NCI-H82 treated with DMSO at 0.1 percent for 48 hours (cell line): ENCODE measurements around the gene SYNE1.
"Not testable (repeated sequence)": the region's sequence is repeated elsewhere in the genome, so short reads cannot be mapped to it uniquely, and the experiment has no call there.

Source experiments
- DNase-seq: peaks from one replicate; lab custom pipeline; 2025; ENCODE audit not compliant: unreplicated experiment; lab: John Stamatoyannopoulos, UW

The SYNE1 gene

DNA sequence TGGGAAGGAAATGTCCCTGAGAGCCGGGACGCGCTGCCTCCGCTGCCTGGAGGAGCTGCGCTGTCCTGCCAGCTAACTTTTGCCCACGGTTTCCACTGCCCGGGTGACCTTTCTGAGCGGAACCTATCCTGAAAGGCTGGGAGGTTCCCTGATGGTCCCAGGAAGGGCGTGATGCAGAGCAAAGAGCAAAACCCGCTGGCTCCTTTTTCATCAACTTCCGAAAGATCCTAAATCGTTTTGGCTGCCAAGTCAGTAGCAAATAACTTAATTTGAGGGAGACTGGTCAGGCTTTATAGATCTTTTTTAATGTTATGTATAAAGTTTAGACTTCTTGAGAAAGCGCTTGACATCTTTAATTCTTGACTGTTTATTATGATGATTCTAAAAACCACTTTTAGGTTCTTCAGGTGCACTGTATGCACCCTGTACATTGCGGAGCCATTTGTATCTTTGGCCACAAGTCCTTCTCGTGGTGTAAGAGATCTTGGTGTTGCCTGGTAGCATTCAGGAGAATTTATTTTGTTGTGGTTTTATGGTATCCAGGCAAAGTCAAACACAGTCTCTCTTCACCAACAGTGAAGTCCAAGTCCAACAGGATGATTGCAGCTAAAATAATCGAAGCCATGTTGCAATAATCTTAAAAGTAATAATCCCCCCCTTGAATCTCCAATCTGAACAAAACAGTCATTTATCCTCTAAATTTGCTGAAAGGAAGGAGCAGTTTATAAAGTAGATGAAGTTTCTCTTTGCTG, at the start of gene SYNE1:
TSS of gene SYNE1 (minus strand) at position 67 of the 752 bp plus-strand sequence. CDS start 9,031 bp downstream, outside the sequence.
- DNase-seq = no peak

DNA sequence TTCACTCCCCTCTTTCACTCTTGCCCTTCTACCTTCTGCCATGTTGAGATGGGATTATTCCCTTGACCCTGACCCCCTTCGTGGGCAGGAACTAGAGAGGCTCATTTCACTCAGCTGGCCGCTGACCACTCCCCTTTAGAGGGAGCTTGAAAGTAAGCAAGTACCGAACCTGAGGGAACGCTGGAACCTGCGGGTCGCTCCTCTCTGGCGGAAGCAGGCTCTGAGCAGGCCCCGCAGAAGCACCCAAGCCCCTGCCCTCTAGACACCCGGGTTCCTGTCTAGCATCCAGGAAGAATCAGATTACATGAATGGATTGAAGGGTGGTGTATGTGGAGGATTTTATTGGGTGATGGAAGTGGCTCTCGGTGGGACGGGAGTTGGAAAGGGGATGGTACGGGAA, 48.7 kb upstream of the SYNE1 start:
- DNase-seq = no peak

DNA sequence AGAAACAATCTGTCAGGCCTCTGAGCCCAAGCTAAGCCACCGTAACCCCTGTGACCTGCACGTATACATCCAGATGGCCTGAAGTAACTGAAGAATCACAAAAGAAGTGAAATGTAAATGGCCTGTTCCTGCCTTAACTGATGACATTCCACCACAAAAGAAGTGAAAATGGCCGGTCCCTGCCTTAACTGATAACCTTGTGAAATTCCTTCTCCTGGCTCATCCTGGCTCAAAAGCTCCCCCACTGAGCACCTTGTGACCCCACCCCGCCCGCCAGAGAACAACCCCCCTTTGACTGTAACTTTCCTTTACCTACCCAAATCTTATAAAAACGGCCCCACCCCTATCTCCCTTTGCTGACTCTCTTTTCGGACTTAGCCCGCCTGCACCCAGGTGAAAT, 45.8 kb upstream of the SYNE1 start:
- DNase-seq = not testable (repeated sequence)

DNA sequence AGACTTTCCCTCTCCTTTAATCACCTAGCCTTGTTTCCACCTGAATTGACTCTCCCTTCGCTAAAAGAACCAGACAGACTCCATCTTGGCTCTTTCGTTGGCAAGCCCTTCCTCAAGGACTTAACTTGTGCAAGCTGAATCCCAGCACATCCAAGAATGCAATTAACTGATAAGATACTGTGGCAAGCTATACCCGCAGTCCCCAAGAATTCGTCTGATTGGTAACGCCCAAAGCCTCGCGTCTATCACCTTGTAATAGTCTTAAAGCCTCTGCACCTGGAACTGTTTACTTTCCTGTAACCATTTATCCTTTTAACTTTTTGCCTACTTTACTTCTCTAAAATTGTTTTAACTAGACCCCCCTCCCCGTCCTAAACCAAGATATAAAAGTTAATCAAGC, 45.0 kb upstream of the SYNE1 start:
- DNase-seq = no peak

DNA sequence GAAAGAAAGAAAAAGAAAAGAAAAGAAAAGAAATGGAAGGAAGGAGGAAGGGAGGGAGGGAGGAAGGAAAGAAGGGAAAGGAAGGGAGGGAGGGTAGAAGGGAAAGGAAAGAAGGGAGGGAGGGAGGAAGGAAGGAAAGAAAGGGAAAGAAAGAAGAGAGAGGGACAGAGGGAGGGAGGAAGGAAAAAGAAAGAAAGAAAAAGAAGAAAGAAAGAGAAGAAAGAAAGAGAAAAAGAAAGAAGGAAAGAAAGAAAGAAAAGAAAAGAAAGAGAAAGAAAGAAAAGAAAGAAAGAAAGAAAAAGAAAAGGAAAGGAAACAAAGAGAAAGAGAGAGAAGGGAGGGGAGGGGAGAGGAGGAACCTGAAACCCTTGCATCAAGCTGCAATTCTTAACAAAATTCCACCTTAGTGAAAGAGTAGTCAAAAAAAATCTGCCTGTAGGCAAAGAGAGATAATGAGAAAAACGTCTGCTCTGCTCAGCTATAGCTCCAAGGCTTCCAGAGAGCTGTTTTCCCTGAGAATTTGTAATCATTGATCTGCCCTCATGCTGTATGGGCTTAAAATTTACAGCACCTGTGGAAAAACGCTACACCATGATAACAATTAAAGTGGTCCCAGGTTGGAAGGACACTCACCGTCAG, 43.8 kb upstream of the SYNE1 start:
- no peak for DNase-seq

- DNase-seq = no peak
Measured at GRCh38 chr6:152680151-152680550, 43.0 kb upstream of the SYNE1 start.

- DNase-seq = no peak
Measured at GRCh38 chr6:152673236-152673635, 36.1 kb upstream of the SYNE1 start.

GRCh38 chr6:152671171-152671570, 34.0 kb upstream of the SYNE1 start:
- no peak for DNase-seq

DNA sequence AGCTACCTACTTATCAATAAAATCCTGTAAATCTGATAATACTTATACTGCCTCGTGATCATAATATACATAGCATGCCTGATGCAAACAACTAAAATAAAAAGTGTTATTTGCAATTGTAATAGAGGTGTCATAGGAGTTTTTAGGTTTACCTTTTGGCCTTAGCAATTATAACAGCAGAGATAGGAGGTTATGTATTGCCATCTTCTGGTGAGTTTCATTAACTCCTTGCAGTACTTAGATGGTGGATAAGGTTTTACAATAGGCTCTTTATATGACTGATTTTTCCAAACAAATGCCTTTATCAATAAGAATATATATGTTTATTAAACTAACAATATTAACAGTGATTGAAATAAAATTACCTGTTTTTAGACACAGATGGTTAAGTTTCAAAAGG, 32.7 kb upstream of the SYNE1 start:
- DNase-seq = peak; percentile 17

- peak; percentile 70 for DNase-seq
Measured at GRCh38 chr6:152661776-152662175, 24.6 kb upstream of the SYNE1 start.

GRCh38 chr6:152651986-152652385, 14.8 kb upstream of the SYNE1 start:
- DNase-seq = no peak

DNA sequence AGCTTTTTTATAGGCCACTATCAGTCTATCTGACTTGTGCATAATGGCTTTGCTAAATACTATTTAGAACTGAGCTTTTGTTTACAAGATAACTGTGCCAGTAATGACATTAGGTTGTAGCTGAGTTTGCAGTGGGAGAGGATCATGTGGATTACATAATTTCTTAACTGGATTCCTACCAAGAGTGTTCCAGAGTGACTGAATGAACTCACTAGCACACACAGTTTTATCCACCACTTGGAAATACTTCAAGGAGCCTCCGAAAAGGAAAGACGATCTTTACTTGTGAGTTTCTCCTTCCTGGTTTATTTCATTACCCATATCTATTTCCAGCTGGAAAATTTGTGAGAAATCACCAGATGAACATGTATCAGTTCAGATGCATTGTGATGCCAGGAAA, 10.9 kb upstream of the SYNE1 start:
- DNase-seq = peak; percentile 52

- DNase-seq = not testable (repeated sequence)
Measured at GRCh38 chr6:152646732-152647131, 9.6 kb upstream of the SYNE1 start.

DNA sequence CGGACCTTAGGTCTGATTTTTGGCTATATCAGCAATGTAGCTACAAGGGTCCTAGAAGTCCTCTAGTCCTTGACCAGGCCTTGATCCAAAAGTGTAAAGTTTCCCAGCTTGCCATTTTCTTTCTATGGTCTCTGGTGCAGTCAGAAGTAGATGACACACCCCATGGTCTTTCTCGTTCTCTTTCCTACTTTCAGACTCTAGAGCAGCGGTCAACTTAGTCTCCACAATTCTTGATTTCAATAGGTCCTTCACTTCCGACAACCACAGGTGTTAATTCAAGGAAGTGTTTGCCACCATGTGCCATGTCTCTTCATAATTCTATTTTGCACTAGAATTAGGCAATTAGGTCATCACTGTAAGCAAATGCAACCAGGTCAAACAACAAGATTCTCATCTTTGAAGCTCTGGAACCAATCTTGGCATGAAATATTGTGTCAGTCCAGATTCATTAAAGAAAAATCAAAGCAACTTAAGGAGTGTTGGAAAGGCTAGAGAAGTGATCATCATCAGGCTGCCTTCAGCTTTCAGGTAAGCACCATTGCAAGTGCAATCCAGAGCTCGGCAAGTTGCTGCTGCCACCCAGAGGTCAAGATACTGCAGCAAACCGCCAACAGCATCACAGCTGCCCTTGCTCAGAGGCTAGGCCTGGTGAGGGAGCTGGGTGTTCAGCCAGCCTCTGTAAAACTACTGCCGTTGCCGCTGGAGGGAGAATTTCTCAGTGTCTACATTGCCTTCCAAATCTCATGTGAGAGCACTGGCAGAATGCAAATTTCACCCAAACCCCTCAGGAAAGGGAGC, 5.6 kb upstream of the SYNE1 start:
- peak; percentile 10 for DNase-seq

DNA sequence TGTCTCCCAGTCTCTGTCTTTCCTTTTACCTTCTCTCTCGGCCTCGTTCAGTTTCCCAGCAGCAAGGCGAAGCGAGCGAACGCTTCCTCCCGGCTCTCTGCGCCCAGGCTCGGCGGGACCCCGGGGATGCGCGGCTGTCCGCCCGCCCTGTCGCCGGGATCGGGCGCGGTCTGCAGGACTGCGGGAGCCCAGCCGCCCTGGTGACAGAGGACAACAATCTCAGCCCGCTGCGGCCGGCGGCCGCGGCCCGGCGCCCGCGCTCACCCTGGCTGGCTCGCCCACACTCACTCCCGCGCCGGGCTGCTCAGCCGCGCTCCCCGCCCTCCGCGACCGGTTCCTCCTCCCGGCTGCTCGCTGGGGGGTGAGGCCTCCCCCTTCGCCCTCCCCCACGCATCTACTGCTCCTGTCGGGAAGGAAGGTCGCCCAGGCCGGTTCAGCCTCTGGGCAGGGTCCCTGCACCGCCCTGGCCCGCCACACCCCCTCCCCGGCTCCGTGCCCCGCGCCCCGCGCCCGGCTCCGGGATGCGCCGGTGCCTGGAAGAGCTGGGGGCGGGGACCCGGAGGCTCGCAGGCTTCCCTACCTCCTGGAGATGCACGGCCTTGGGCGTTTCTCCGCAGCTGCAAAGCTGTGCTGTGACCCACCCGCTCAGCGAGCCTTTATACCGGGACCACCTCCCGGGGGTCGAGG, 410 bp downstream of the SYNE1 start:
- DNase-seq = no peak

DNA sequence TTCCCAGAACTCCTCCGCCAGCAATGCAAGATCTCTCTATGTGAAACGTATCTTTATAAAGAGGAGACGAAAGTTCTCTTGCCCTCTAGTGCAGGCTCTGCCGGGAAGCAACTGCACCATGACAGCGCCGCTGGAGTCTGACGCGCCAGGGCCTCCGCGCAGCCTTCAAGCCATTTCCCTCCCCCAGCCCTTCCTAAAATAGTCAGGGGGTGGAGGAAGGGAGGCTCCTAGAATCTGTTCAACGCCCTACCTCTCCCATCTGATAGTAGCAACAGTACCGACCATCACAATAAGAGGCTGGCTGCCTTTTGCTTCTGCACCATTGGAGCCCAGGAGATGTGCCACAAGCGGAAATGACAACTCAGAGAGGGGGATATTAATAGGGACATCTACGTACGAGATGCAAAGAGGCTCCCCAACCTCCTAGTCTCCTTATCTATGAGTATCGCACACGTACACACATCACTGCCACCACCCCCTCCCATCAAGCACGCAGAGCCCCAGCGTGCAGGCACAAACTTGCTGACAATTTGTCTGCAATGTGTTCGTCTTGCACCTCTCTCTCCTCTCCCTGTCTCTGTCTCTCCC, 1.0 kb downstream of the SYNE1 start:
- DNase-seq = no peak

GRCh38 chr6:152634773-152635172, 2.4 kb downstream of the SYNE1 start:
- no peak for DNase-seq

GRCh38 chr6:152632121-152632782, 4.9 kb downstream of the SYNE1 start:
- DNase-seq = no peak

- DNase-seq = no peak
Measured at GRCh38 chr6:152631376-152631775, 5.8 kb downstream of the SYNE1 start.

DNA sequence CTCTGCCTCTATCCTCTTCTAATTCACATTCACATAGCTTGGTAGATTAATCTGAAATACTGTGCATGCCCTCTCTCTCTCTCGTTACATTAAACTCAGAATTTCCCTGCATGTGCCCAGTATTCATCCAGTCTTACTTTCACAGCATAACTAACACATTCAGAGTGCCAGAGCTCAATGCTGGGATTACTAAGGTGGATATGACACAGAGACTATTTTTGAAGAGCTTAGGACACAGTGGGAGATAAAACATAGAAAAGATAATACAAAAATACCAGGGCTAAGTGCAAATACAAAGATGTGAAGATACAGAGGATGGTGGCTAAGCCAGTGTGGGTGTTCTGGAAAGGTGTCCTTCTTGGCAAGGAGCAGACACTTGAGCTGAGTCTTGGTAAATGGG, 6.3 kb downstream of the SYNE1 start:
- no peak for DNase-seq
